HuH-7 (cell line): ENCODE results near the gene SDHB.
"Not testable (repeated sequence)": the region's sequence is repeated elsewhere in the genome, so short reads cannot be mapped to it uniquely, and the experiment has no call there.

Source experiments
- DNase-seq: peaks from one replicate; pipeline ENCODE4 v3.0.0; 2011; ENCODE audit warnings: low spot score

The SDHB gene

DNA sequence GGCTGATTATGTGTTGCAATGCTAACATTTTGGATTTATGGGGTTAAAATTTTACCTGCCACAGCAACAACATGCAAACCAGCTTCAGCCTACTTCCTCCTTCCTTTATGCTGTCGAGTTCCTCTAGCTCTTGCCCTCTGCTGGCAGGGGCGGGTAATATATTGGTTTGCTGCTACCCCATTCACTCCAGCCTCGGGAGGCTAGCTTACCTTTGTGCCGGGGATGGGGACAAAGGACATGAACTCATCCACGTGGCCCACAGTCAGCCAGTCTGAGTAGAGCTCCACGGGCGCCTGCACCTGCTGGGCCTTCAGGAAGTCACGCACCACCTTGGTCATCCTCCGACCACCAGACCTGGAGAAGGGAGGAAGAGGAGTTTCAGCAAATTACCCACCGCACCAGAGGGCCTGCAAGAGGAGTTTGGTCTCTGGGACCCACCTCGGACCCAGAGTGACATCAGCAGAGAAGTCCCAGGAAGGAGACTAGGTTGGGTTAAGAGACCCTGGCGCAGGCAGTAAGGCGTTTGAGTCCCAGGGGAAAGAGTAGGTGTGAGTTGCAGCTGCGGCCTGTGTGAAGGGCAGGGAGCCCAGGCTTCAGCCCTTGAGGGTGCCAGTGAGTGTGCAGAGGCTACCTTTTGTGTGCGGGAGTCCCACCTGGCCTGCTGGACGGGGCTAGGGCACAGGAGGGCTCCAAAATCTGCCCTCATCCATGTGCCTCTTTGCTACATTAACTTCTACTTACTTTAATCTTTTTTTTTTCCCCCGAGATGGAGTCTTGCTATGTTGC lies 21.8 kb upstream of the SDHB start:
- peak; percentile 34 for DNase-seq

DNA sequence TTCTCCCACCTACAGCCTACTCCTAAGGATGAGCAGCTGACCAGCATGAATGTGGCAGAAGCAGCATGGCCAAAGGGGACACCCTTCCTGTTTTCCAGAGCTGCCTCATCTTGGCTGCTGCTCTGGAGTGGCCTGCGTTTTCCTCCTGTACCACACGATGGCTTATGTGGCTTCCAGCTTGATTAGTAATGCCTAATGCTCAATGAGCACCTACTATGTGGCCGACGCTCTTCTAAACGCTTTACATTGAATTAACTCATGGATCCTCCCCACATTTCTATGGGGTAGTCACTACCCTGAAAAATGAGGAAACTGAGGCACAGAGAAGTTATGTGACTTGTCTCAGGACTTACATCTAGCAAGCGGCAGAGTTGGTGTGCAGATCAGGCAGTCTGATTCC lies 18.0 kb upstream of the SDHB start:
- no peak for DNase-seq

DNA sequence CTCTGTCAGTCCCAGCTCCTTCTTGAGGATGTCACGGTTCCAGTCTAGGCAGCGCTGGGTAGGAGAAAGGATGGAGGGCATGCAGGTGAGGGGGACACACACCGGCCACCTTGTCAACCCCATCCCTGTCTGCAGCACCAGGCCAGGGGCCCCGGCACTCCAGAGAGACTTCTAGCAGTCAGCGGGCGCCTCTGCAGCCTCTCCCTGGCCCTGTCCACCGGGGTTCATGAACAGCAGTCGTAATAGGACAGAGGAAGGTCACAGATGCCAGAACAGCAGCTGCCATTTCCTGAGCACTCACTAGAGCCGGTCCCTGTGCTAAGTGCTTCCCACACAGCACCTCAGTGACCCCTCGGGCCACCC lies 16.3 kb upstream of the SDHB start:
- DNase-seq, result no peak

DNA sequence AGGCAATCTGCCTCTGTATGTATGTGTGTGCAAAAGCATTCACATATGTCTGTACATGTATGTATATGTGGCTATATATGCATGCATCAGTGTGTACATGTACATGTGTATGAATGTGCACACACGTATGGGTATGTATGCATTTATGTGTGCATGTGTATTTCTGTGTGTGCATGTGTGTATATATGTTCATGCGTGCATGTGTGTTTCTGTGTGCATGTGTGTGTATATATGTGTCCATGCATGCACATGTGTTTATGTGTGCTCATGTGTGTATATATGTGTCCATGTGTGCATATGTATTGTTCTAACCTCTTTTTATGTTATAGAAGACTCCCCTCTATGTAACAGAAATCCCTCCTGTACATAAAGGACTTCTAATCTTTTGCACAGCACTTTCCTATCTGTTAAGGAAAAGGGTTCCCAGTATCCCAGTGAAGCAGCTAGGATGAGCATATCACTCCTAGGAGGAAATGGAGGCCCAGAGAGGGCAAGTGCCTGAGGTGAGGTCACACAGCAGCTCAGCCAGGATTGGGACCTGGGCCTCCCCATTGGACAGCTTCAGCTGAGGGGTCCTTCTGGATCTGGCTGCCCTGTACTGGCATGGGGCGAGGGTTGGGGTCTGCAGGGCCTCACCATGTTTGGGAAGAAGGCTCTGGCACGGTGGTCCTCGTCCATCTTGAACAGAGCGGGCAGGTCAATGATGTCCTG lies 15.8 kb upstream of the SDHB start:
- no peak for DNase-seq

DNA sequence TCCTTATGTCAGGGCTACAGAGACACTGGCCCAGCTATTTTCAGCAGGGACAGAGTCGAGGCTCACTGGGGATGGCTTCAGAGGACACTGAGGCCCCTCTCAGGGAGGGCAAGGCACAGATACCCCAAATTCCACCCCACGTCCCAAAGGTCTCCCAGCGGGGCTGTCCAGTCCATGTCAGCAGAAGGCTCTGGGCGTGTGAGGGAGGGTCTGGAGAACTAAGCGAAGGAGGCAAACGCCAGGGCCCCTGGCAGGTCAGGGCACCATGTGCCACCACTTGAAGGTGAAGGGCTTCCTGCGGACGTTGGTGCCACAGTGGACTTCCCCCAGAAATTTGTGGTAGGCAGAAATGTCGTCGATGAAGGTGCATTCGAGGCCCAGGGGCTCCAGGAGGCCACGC lies 15.0 kb upstream of the SDHB start:
- no peak for DNase-seq

DNA sequence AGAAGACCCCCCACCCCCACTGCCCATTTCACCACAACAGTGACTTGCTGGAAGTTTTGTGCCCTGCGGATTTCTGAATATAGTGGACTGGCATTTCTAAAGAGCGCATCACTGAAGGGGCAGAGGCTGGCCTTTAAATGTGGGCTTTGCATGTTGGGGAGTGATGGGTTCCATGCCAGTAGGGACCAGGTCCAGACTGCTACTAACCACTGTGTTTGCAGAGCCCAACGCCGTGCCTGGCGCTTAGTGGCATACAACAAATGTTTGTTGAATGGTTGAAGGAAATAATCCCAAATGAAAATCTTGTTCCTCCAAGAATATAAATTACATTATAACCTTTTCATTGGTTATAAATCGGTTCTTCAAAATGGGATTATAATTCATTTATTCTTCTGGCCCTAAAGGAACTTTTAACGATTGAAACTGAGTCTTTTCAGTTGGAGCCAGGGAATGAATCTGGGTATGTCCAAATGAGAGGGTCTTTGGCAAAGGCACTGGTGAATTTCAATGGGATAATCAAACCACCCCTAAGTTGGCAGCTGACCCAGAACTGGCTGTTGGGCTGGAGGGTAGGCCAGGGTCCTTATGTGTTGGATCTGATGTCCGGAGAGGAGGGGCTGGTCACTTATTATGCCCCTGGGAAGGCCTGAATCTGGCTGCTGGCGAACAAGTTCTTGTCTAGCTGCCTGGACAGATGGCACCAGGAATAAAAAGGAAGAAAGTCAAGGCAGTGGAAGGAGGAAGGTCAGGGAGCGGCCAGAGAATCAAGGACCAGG lies 13.8 kb upstream of the SDHB start:
- no peak for DNase-seq

DNA sequence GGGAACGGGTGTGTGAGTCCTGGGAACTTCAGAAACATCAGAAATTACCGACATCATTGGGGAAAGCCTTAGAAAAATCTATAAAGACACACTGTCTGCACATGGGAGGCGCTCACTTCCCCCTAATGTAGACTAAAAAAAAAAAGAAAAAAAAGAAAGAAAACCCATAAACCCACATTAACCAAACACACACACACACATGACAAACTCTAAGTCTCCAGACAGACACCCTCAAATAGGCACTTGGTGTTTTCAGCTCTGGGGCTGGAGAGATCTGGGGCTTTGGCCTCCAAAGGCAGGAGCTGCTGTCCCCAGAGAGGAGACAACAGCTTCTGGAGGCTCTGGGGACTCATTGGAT lies 13.2 kb upstream of the SDHB start:
- no peak for DNase-seq

DNA sequence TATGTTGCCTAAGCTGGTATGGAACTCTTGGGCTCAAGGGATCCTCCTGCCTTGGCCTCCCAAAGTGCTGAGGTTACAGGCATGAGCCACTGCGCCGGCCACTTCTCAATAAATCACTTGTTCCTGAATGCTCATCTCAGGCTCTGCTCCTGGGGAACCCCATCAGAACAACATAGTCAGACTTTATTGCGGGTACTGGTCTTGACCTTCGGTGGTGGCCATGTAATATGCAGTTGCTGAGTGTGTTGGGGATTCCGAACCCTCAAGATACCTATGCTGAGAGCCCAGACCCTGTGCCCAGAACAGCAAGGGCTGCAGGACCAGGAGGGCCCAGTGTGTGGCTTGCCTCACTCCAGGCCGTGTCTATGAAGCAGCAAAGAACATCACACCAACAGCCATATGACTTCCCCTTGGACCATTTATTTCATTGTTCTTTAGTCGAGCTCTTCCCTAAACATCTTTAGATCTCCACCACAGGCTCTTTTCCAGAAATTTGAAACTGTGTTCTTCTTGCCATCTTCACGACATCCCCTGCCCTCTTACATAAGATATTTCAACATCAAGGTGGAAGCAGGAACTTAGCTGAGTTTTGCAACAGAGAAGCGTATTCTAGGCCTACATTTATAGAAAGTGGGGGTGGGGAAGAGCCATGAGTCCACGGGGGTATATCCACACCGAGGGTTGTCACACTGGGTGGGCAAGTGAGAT lies 12.7 kb upstream of the SDHB start:
- no peak for DNase-seq

DNA sequence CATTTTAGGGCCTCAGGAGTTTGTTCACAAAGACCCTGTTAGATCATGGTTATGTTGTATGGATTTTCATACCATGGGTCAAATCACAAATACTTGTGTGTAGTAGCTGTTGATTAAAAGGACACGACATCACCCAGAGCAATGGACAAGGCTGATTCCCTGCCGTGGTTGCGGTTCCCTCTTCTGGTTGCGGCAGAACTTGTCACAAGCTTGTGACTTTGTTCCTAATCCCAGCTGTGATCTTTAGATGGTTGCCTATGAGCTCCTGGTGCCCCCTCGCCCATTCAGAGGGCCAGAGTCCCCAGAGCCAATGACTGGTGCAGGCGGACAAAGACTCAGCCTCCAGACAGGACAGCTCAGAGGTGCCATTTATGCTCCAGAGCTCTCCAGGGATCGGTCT lies 11.8 kb upstream of the SDHB start:
- no peak for DNase-seq

DNA sequence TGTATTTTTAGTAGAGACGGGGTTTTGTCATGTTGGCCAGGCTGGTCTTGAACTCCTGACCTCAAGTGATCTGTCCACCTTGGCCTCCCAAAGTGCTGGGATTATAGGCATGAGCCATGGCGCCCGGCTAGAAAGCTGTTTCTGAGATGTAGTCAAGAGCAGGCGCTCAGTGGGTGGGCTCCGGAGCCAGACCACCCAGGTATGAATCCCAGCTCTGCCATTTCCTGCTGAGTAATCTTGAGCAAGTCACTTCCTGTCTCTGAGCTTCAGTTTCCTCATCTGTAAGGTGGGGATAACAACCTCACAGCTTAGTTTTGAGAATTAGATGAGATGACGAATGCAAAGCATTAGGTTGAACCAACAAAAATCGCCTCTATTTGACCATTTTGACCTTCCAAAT lies 8.9 kb upstream of the SDHB start:
- not testable (repeated sequence) for DNase-seq

DNA sequence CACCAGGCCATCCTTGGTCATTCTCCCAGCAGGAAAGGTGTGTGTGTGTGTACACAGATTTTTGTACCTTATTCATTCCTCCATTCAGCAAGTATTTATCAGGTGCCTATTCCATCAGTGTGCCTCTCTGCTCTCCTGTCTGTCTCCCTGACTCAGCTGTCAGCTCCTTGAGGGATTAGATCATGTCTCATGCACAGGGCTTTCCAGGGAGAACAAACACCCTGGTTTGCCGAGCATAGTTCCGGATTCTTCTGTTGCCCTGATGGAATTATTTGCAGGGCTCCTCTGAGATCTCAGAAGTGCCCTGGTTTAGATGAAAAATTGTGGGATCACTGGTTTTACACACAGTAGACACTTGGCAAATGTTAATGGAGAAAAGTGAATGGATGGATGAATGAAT lies 8.1 kb upstream of the SDHB start:
- no peak for DNase-seq

DNA sequence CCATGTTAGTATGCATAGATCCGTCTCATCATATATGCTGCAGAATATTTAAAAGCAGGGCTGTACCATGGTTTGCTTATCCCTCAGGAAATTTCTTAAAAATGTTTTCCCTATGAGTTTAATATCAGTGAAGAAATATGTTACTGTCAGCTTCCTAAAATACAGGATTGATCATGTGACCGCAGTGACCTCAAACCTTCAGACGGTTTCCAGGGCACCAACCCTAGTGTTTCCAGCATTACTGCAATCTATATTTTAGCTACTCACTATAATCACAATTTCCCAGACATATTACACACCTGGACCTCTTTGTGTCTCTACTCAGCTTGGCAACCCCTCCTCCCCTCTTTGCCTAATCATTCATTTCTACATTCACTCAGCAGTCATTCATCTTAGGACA lies 7.7 kb upstream of the SDHB start:
- no peak for DNase-seq

DNA sequence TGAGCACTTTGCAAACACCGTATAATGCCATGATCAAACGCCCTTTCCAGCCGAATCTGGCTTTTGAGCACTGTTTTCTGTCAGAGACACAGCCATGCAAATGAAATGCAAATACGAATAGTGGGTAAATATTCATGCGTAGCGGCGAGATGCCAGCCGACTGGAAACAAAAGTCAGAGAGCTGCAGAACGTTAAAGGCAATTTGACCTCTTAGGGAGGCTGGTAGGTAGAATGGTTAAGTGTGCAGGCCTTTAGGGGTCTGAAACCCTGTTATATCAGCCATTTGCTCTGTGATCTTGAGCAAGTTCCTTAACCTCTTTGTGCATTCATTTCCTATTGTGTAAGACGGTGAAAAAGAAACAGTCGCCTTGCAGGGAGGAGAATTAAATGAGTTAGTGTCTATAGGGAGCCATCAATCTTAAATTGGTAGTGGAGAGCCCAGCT lies 6.5 kb upstream of the SDHB start:
- no peak for DNase-seq

DNA sequence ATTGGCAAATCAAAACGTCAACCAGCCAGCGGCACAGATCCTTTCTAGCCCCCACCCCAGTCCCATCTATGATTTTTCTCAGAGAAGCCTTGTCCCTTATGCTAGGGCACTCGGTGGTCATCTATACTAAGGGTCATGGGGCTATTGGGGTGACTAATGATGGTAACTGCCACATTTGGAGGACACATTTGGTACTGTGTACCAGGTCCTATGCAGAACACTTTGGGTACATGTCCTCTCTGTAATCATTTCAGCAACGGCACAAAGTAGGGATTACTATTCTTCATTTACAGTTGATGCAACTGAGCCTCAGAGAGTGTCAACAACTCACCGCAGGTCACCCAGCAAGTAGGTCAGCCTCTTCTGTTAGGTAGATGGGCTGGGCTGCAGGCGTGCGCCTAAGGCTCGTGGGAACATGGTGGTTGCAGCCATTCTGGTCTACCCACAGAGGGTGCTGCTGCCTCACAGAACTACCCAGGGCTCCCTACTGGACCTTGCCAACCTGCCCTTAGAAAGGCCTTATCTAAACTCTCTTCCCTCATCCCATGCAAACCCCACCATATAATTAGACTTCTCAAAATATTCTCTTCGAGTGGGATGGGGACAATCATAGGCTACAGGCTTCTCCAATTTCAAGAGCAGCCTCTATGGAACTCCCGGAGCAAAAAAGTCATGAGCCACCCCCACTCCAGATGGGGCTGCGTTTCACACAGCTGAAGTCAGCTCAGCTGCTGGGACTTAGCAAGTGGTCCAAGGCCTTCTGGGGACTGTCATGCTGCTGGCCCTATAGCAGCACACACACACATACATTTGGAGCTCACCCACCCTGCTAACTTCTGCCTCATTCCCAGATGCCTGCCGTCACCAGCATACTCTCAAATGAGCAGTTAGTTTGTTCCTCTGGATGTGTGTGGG lies 5.8 kb upstream of the SDHB start:
- peak; percentile 76 for DNase-seq

DNA sequence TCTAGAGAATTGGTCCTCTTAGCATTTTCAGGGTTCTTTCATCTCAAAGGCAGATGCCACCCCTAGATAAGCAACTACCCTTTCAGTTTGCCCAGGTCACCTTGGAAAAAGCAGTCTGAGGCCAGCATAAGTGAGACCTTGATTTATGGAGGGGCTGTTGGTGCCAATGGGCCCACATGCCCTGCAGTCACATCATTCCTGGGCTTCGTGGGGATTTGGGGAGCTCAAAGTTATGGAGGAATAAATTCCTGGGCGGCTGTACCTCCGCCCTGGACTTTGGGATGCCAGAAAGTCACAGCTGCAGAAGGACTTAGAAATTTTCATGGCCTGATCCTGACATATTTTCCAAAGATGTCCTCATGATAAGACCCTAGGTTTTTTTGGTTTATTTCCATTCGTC lies 2.7 kb upstream of the SDHB start:
- no peak for DNase-seq

DNA sequence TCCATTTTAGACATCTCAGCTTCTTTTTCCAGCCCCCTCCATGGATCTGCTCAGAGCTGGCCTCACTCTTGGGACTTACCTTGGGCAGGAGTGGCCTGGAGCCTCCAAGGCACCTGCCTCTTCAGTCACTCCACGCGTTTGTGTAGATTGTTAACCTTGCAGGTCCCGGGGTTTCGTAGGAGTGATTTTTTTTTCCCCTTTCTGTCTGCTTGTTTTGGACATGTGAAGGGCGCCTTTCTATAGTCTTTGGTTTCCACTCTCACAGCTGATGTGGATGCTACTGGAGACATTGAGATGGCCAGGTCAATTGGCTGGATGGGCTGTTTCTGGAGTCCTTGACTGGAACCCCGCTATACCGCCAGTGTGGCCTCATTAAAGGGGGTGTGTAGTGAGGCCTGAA lies 2.0 kb upstream of the SDHB start:
- no peak for DNase-seq

DNA sequence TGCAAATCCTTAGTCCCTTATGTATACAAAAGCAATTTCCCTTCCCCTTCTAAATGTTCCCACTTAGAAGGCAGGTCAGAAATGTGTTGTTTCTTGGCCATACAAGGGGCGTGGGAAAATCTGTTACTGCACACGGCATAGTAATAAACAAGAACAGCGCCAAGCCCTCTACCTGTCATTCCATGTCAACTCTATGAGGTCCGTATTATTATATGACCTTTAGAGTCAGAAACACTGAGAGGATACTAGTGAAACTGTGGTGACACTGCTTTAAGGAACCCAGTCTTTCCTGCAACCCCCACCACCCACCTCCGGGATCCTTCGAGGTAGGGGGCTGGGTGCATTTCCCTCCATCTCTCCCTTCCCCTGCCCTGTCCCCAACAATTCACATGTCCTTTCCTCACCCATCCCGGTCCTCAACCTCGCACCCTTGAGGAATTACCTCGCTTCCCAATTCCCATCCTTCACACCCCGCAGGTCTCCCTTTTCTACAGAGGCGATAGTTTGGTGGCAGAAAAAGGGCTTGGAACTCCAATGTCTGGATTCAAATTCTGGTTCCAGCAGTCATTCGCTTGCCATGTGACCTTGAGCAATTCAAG lies 647 bp downstream of the SDHB start:
- DNase-seq, result no peak

DNA sequence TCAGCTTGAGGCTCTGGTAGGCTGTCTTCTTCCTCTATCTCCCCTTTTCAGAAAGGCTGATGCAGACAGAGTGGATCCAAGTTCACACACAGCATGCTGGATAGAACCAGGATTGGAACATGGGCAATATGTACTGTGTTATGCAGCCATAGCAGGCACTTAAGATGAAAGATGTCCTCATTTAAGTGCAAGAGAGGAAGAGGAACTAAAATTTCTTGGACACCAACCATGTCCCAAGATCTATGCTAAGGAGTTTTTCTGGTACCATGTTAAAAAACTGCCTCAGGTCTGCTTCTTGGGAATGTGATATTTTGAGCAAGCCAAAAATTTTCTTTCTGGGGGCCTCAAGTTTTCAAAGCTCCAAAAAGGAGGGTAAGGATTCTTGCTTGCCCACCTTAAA lies 1.2 kb downstream of the SDHB start:
- DNase-seq, result no peak

DNA sequence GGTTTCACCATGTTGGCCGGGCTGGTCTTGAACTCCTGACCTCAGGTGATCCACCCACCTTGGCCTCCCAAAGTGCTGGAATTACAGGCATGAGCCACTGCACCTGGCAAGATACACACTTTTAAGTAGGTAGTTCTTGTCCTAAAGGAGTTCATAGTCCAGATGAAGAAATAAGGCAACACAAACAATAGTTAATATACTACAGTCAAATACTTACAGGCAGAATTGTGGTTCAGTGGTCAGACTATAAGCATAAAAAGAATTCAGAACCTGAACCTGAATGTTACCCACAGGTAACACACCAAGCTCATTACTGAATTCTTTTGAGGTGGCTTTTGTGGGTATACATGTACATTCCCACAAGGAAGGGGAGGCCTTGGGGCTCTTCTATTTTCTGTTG lies 1.8 kb downstream of the SDHB start:
- no peak for DNase-seq

DNA sequence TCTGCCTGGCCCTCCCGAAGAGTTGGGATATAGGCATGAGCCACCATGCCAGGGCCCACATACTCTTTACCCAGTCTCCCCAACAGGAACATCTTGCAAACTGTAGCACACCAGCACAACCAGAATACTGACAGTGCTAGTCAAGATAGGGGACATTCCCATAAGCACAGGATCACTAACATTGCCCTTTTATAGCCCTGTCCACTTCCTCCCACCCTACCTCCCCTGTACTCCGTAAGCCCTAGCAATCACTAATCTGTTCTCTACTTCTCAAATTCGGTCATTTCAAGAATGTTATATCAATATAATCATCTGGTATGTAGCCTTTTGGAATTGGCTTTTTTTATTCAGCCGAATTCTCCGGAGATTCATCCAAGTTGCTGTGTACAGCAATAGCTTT lies 5.9 kb downstream of the SDHB start:
- no peak for DNase-seq

DNA sequence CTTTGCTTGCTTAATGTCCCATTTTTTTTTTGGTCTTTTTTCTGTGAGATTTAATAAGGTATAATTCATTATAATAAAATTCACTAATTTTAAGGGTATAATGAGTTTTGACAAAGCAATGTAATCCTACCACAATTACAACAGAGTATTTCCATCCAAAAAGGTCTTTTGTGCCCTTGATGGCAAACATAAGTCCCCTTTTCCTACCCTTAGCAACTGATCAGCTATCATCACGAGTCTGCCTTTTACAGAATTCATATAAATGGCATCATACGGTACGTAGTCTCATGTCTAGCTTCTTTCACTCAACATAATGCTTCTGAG lies 7.5 kb downstream of the SDHB start:
- DNase-seq, result no peak
